Measurements from ENCODE around the gene PPP1R15B. TPM values are rescaled to one million over a fixed set of nuclear protein-coding genes. Genes with fewer than 3 reads are reported as not detected.

PPP1R15B gene
- total RNA-seq, 4 donors from 2014 or later, result 42.8 to 56.4 (median 51.4) TPM

DNA sequence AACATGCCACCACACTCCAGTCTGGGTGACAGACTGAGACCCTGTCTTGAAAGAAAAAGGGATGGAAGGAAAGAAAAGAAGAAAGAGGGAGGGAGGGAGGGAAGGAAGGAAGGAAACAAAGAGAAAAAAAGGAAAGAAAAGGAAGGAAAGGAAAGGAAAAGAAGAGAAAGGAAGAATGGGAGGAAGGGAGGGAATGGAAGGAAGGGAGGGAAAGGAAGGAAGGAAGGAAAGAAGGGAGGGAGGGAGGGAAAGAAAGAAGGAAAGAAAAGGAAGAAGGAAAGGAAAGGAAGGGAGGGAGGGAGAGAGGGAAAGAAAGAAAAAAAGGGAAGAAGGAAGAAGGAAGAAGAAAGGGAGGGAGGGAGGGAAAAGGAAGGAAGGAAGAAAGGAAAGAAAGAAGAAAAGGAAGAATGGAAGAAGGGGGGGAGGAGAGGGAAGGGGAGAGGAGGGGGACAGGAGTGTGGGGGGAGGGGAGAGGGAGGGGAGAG lies 5.0 kb upstream of the PPP1R15B start:
- peak overlapping the region; percentile 77 to 82 (median 78) for H3K27ac ChIP-seq (replicated peaks in 1 of 4)
- H3K4me1 ChIP-seq, result peaks cover 16 to 46% (median 39%) of the 10 kb centered on the region in 4 donors
- no peak for DNase-seq (ENCODE audit: extremely low spot score)
- H3K27me3 ChIP-seq, result no peaks in the 10 kb centered on the region
- H3K4me3 ChIP-seq, result no peak overlapping the region
- H3K36me3 ChIP-seq, result peaks cover 0 to 6% (median 2%) of the 10 kb centered on the region in 4 donors
- H3K9me3 ChIP-seq, result no peaks in the 10 kb centered on the region
- no peak for TF ChIP-seq POLR2AphosphoS5 (IDR thresholded peaks at IDR 0.05)
- TF ChIP-seq POLR2A (IDR thresholded peaks at IDR 0.05; ENCODE audit: low read depth), result no peak
- no peak for TF ChIP-seq CTCF (IDR thresholded peaks at IDR 0.05)
- no peak for TF ChIP-seq EP300 (IDR thresholded peaks at IDR 0.05)
- intact Hi-C loops (cut with DNase I), result no loop called here

GRCh38 chr1:204415351-204415750 lies 3.7 kb upstream of the PPP1R15B start:
- intact Hi-C loops (cut with DNase I), result no loop called here
- no peaks in the 10 kb centered on the region for H3K27me3 ChIP-seq
- 95% methylated on average over 3 of the region's 3 CpGs for WGBS
- peak; percentile 17 for DNase-seq (ENCODE audit: extremely low spot score)
- H3K4me1 ChIP-seq, result peaks cover 16 to 46% (median 39%) of the 10 kb centered on the region in 4 donors
- no peaks in the 10 kb centered on the region for H3K9me3 ChIP-seq
- TF ChIP-seq POLR2AphosphoS5 (IDR thresholded peaks at IDR 0.05) (no peak), POLR2A (IDR thresholded peaks at IDR 0.05; ENCODE audit: low read depth) (no peak), EP300 (IDR thresholded peaks at IDR 0.05) (no peak), CTCF (IDR thresholded peaks at IDR 0.05) (no peak)
- no peaks in the 10 kb centered on the region for H3K36me3 ChIP-seq
- H3K27ac ChIP-seq (replicated peaks in 1 of 4), result peak overlapping the region in 2 of 4 donors; percentile 77 to 79
- no peak overlapping the region for H3K4me3 ChIP-seq

DNA sequence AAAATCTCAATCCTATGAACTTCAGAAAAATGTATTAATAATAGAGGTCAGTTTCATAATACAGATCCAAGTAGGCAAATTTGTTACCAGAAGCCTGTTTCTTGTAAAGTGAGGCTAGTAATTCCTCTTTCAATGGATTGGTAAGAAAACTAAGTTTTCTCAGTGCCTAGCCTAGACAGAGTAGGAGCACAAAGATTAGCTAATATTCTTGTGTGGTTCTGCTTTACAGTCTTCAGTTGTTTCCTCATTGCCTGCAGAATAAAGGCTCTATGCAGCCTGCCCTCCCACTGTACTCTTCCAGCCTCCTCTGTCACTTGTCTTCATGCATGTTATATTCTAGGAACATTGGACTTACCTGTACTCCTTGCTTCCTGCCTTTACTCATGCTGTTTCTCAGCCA lies 2.4 kb upstream of the PPP1R15B start:
- H3K4me3 ChIP-seq, result no peak overlapping the region
- TF ChIP-seq POLR2AphosphoS5 (IDR thresholded peaks at IDR 0.05), result no peak
- TF ChIP-seq EP300 (IDR thresholded peaks at IDR 0.05), result no peak
- no peak for TF ChIP-seq CTCF (IDR thresholded peaks at IDR 0.05)
- no peak for TF ChIP-seq POLR2A (IDR thresholded peaks at IDR 0.05; ENCODE audit: low read depth)
- no peak for DNase-seq (ENCODE audit: extremely low spot score)
- no peaks in the 10 kb centered on the region for H3K9me3 ChIP-seq
- H3K4me1 ChIP-seq, result peaks cover 16 to 41% (median 37%) of the 10 kb centered on the region in 4 donors
- intact Hi-C loops (cut with DNase I), result no loop called here
- no peak overlapping the region for H3K27ac ChIP-seq (replicated peaks in 1 of 4)
- peaks cover 0 to 7% (median 0%) of the 10 kb centered on the region in 4 donors for H3K36me3 ChIP-seq
- H3K27me3 ChIP-seq, result no peaks in the 10 kb centered on the region

- no peaks in the 10 kb centered on the region for H3K27me3 ChIP-seq
- H3K4me3 ChIP-seq, result no peak overlapping the region
- H3K27ac ChIP-seq (replicated peaks in 1 of 4), result peak overlapping the region in 2 of 4 donors; percentile 98 to 99
- TF ChIP-seq EP300 (IDR thresholded peaks at IDR 0.05), result no peak
- TF ChIP-seq CTCF (IDR thresholded peaks at IDR 0.05), result no peak
- TF ChIP-seq POLR2AphosphoS5 (IDR thresholded peaks at IDR 0.05), result no peak
- TF ChIP-seq POLR2A (IDR thresholded peaks at IDR 0.05; ENCODE audit: low read depth), result no peak
- peaks cover 0 to 7% (median 0%) of the 10 kb centered on the region in 4 donors for H3K36me3 ChIP-seq
- H3K9me3 ChIP-seq, result no peaks in the 10 kb centered on the region
- WGBS, result 80% methylated on average over 1 of the region's 1 CpG
- intact Hi-C loops (cut with DNase I), result no loop called here
- no peak for DNase-seq (ENCODE audit: extremely low spot score)
- peaks cover 16 to 33% (median 31%) of the 10 kb centered on the region in 4 donors for H3K4me1 ChIP-seq
Observed at GRCh38 chr1:204413170-204413535, 1.5 kb upstream of the PPP1R15B start.

Measured in esophagus muscularis mucosa (tissue), 4 donors.